Measurements from ENCODE around the gene LYPLAL1.

- TF ChIP-seq CTCF (IDR thresholded peaks at IDR 0.05 in 4 of 5, conservative IDR thresholded peaks at IDR 0.05 in 1 of 5) (no peak), POLR2A (IDR thresholded peaks at IDR 0.05) (no peak)
These were observed 15.5 kb downstream of the LYPLAL1 start for GRCh38 chr1:219189021-219189824.

Measured in gastrocnemius medialis (tissue), 4 donors.